ENCODE results near the gene NFU1.
"Not testable (repeated sequence)": the region's sequence is repeated elsewhere in the genome, so short reads cannot be mapped to it uniquely, and the experiment has no call there.

NFU1 gene

GRCh38 chr2:69450735-69451416 lies 13.6 kb upstream of the NFU1 start:
- no peak for DNase-seq (ENCODE audit: low read depth in 2 of 2)

- DNase-seq (ENCODE audit: low read depth in 2 of 2): no peak
Measured at GRCh38 chr2:69449906-69450305, 12.7 kb upstream of the NFU1 start.

DNA sequence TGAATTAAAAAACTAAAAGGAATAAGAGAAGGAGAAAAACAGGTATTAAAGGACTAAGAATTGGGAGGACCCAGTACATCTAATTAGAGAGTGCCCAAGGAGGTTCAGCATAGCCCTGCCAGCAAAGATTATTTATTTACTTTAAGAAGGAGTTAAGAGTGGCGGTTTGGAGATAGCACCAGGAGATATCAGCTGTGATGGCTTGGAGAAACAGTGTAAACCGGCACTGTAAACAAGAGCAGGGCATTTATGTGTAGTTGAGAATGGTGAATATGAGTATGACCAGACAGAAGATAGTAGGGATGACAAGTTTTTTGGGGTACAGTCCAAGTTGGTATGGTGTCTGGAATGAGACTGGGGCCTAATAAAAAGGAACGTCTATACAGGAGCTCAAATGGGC lies 6.4 kb upstream of the NFU1 start:
- DNase-seq (ENCODE audit: low read depth in 2 of 2): not testable (repeated sequence)

DNA sequence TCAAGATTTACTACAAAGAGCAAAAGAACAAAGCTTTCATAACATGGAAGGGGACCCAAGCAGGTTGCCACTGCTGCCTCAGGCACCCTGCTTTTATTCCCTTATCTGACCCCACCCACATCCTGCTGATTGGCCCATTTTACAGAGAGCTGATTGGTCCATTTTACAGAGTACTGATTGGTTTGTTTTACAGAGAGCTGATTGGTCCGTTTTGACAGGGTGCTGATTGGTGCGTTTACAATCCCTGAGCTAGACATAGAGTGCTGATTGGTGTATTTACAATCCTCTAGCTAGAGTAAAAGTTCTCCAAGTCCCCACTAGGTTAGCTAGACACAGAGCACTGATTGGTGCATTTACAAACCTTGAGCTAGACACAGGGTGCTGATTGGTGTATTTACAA lies 2.3 kb upstream of the NFU1 start:
- not testable (repeated sequence) for DNase-seq (ENCODE audit: low read depth in 2 of 2)

DNA sequence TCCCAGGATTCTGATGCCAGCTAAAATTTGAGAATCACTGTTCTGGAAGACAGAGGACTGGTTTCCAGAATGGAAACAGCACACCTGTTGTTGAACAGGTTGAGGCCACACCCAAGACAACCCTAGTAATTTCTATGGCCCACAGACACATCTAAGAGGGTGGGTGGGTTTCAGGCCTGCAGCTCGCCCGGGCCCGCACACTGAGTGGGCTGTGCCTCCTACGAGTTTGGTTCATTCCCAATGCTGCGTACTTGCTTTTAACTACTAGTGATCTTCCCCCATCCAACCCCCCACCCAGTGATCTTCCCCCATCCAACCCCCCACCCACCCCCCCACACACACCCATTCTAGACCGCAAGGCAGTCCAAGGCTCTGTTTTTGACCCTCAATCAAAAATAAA lies 1.3 kb upstream of the NFU1 start:
- no peak for DNase-seq (ENCODE audit: low read depth in 2 of 2)

DNA sequence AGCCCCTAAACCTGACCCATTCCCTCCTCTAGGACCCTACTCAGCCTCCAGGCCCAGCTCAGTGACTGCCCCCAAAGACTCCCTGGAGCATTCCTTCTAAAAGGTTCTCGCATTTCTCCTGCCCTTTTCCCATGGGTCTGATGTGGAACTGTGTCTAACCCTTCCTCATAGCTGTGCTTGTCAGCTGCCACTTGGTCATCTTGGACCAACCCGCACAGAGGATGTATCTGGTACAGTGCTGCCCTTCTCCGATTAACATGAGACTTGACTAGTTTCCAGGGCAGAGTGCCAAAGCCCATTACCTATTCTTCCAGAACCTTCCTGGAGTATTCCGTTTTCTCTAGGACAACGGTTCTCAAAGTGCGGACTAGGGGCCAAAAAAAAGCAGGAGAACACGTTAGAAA lies 518 bp upstream of the NFU1 start:
- DNase-seq (ENCODE audit: low read depth in 2 of 2): no peak

DNA sequence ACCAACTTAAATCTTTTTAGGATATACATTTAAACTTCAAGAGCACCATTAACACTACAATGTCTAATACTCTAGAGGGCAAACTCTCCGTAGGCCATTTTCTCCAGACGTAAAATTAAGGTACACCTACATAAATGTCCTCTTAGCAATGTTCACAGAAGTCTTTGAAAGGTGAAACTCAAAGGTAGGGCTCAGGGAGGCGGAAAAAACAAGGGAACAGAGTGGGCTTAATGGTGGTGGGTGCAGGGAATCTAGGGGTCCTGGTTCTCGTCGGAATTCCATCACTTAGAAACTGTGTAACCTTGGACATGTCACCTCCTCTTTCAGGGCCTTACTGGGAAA lies 668 bp downstream of the NFU1 start:
- DNase-seq (ENCODE audit: low read depth in 2 of 2): no peak

DNA sequence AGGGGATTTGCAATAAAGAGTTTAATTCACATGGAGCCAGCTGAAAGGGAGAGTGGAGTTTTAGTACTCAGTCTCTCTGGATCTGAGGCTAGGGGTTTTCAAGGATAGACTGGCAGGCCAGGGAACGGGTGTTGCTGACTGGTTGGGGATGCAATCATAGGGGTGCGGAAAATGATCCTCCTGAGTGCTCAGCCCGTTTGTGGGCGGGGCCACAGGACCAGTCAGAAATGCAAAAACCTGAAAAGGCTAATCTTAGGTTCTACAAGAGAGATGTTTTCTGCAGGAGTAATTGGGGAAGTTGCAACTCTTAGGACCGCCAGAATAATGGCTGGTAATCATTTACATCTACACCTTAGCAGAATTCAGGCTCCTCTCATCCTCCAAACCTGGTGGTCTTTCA lies 2.5 kb downstream of the NFU1 start:
- DNase-seq (ENCODE audit: low read depth in 2 of 2): no peak

GRCh38 chr2:69429491-69430183 lies 7.6 kb downstream of the NFU1 start:
- DNase-seq (ENCODE audit: low read depth in 2 of 2): no peak

DNA sequence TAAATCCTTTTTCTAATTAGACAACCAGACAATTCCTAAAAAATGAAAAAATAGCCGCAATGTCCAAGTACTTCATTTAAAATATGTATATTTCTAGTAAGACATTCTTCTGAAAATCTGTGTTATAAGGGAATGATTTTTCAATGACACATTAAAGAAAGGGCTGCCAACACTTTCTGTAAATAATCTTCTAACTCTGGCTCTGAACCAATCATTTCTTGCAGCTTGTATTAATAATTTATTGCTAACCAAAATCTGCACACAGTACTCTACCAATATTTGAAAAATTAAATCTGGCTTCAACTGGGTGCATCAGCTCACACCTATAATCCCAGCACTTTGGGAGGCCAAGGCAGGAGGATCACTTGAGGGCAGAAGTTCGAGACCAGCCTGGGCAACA lies 8.3 kb downstream of the NFU1 start:
- no peak for DNase-seq (ENCODE audit: low read depth in 2 of 2)

GRCh38 chr2:69424419-69424818 lies 12.8 kb downstream of the NFU1 start:
- DNase-seq (ENCODE audit: low read depth in 2 of 2): no peak

GRCh38 chr2:69422198-69422597 lies 15.0 kb downstream of the NFU1 start:
- no peak for DNase-seq (ENCODE audit: low read depth in 2 of 2)

- not testable (repeated sequence) for DNase-seq (ENCODE audit: low read depth in 2 of 2)
Measured at GRCh38 chr2:69419111-69419510, 18.1 kb downstream of the NFU1 start.

DNA sequence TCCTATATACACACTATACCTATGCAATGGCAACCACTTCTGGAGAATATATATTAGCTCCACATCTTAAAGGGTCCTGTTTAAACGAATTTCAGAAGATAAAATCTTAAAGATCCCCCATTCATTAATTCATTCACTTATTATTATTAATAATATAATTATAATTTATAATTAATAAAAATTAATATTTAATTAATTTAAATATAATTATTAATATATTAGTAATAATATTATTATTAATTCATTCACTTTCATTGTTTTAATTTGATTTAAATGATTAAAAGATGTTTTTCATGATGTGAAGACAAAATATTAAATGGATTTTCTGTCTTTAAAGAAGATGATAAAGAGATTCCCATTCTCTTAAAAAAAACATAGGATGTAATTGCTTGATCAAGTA lies 21.1 kb downstream of the NFU1 start:
- DNase-seq (ENCODE audit: low read depth in 2 of 2): no peak

- no peak for DNase-seq (ENCODE audit: low read depth in 2 of 2)
Measured at GRCh38 chr2:69411120-69411519, 26.1 kb downstream of the NFU1 start.

DNA sequence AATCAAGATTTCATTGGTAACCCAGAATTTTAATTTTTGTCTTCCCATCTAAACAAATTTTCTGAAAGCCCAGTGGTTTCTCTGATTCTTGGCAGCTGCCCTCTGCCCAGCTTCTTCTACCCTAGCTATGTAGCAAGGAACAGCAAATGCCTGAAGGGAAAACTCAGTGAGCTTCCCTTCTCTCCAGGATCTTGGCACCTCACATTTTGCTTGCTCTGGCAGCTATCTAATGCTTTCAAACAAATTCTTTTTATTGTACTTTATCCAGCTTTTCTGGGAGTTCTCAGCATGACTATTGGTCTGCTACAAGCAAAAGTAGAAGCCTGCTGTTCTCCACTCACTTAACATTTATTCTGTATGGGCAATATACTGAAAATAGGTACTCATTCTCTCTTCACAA lies 31.9 kb downstream of the NFU1 start:
- no peak for DNase-seq (ENCODE audit: low read depth in 2 of 2)

DNA sequence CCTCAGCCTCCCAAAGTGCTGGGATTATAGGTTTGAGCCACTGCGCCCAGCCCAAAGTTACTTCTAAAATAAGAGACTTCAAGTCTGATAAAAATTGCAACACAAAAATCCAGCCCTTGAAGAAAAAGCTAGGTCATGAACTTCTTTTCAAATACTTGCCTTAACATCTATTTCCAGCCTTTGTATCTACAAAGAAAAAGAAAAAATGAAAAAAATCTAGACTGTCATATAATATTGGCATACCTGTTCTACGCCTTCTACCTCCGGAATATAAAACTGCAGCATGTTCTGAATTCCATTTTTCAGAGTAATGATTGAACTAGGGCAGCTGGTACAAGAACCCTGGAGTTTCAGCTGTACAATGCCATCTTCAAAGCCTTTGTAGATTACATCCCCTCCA lies 37.1 kb downstream of the NFU1 start:
- no peak for DNase-seq (ENCODE audit: low read depth in 2 of 2)

- DNase-seq (ENCODE audit: low read depth in 2 of 2): no peak
Measured at GRCh38 chr2:69397234-69397633, 40.0 kb downstream of the NFU1 start.

- DNase-seq (ENCODE audit: low read depth in 2 of 2): no peak
Measured at GRCh38 chr2:69395866-69396265, 41.4 kb downstream of the NFU1 start.

- DNase-seq (ENCODE audit: low read depth in 2 of 2): no peak
Measured at GRCh38 chr2:69393963-69394362, 43.3 kb downstream of the NFU1 start.

GRCh38 chr2:69390471-69390870 lies 46.8 kb downstream of the NFU1 start:
- DNase-seq (ENCODE audit: low read depth in 2 of 2): no peak

DNA sequence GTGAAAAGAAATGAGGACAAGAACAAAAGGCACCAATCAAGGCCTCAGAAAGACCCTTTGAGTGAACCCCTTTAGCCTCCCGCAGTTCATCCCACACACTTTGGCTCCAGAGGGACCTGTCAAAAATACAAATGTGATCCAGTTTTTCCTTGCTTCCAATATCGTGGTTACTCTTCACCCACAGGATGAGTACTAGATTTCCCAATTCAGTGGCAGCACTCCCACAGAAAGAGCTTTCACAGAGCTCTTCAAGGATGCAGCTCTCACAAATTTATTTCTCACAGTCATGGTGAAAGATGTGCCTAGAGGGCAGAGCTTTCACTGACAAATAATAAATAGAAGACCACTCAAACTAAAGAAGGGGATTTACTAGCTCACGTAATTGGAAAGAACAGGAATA lies 47.2 kb downstream of the NFU1 start:
- no peak for DNase-seq (ENCODE audit: low read depth in 2 of 2)

DNA sequence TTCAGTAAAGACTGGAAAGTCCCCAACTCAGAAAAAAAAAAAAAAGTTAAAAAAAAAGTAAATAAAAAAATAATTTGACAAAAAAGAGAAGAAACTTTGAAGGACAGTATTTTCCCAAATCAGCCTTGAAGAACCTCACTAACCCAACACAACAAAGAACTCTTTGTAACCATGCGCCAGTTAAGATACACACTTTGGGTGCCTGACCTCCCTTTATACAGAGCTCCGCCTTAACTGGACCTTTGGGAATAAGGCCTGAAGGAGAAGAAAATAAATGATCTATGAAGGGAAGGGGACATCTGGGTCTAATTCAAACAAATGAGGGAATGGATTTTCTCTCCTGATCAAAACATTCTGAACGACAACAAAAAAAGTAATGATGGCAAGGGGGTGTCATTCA lies 48.0 kb downstream of the NFU1 start:
- DNase-seq (ENCODE audit: low read depth in 2 of 2): no peak

Measured in fibroblast of skin of left quadriceps (primary cell).